Karpas-422 (cell line): Measurements from ENCODE around the gene CNTNAP2. TPM values are rescaled to one million over a fixed set of nuclear protein-coding genes. Genes with fewer than 3 reads are reported as not detected.

Source experiments
- DNase-seq: peaks from one replicate; pipeline ENCODE4 v3.0.0-alpha.2; 2015
- H2AFZ ChIP-seq: fragments of 200-600 bp; sonication (generic); 2 replicates; pipeline ENCODE4 v1.6.1; 2014; ENCODE audit warnings: antibody characterized with exemption, low read length, mixed read lengths
- H3K27ac ChIP-seq: fragments of 200-600 bp; sonication (generic); 2 replicates; pipeline ENCODE4 v1.5.1; 2014; ENCODE audit warnings: mild to moderate bottlenecking, low read length, moderate library complexity
- H3K27me3 ChIP-seq: fragments of 200-600 bp; sonication (generic); 2 replicates; pipeline ENCODE4 v1.6.1; 2014; ENCODE audit warnings: low read length, mixed read lengths
- H3K36me3 ChIP-seq: fragments of 200-600 bp; sonication (generic); 2 replicates; pipeline ENCODE4 v1.6.1; 2014; ENCODE audit warnings: low read length, mixed read lengths; ENCODE audit not compliant: insufficient read depth
- H3K4me1 ChIP-seq: fragments of 200-600 bp; sonication (generic); 2 replicates; pipeline ENCODE4 v1.6.1; 2014; ENCODE audit warnings: mild to moderate bottlenecking, low read length, mixed read lengths
- H3K4me2 ChIP-seq: fragments of 200-600 bp; sonication (generic); 2 replicates; pipeline ENCODE4 v1.6.1; 2014; ENCODE audit warnings: low read length, low read depth, mild to moderate bottlenecking; ENCODE audit not compliant: poor library complexity, severe bottlenecking
- H3K4me3 ChIP-seq: fragments of 200-600 bp; sonication (generic); 2 replicates; pipeline ENCODE4 v1.5.1; 2014; ENCODE audit warnings: mild to moderate bottlenecking, antibody characterized with exemption, low read length, mixed read lengths
- H3K79me2 ChIP-seq: fragments of 200-600 bp; sonication (generic); 2 replicates; pipeline ENCODE4 v1.6.1; 2014; ENCODE audit warnings: mild to moderate bottlenecking, low read length, mixed read lengths
- H3K9ac ChIP-seq: fragments of 200-600 bp; sonication (generic); 2 replicates; pipeline ENCODE4 v1.6.0; 2014; ENCODE audit warnings: low read length
- H3K9me2 ChIP-seq: fragments of 200-600 bp; sonication (generic), shearing (Covaris generic); replicated peaks from 2 replicates; pipeline ENCODE4 v1.6.0; 2014; ENCODE audit warnings: mild to moderate bottlenecking, low read length, moderate library complexity; ENCODE audit not compliant: insufficient read depth
- H3K9me3 ChIP-seq: fragments of 300-700, 200-600 bp; sonication (generic); 2 replicates; pipeline ENCODE4 v1.6.1; 2014; ENCODE audit warnings: low read length, mixed read lengths
- H4K20me1 ChIP-seq: fragments of 200-600 bp; sonication (generic); 2 replicates; pipeline ENCODE4 v1.6.1; 2014; ENCODE audit warnings: mild to moderate bottlenecking, antibody characterized with exemption, low read length, low read depth; ENCODE audit not compliant: insufficient read depth
- total RNA-seq: library from RNA; depleted of rRNA; stranded (reverse); fragments of >200 nt; shearing (Covaris generic); gene quantifications from 2 replicates; pipeline ENCODE4 v1.2.3, GENCODE V29; 2014; ENCODE audit warnings: low replicate concordance

CNTNAP2 gene
- total RNA-seq, 1 experiment from 2014 or later: not detected

DNA sequence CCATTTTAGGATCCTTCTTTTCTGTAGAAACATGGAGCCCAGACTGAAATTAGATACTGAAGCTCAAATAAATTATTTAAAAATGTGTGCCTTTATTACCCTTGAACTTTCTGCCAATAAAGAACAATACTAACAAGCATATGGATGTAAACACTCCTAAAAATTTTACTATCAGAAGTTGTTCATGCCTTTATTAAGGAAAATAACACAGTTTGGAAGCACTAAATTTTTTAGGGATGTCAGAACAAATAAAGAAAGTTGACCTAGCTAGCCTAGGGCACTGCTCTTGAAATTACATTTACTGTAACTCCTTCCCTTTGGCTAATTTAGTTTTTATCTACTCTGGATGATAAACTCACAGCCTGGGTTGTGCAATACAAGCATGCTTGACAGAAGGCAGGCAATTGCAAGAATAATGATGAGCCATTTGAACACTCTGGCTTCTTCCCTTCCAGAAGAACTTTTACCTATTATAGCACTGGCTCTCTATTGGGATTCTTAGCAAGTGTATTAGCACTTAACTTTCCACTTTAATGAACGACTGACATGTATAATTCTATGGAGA, 2122.2 kb downstream of the CNTNAP2 start:
- Histone ChIP-seq H3K36me3 (no peaks in the 10 kb centered on the region), H3K9me3 (no peaks in the 10 kb centered on the region), H3K9me2 (no peaks in the 10 kb centered on the region), H3K27me3 (no peaks in the 10 kb centered on the region), H2AFZ (no peak overlapping the region), H3K4me1 (peaks cover 6% of the 10 kb centered on the region), H3K27ac (no peak overlapping the region), H3K4me2 (no peak overlapping the region), H4K20me1 (no peaks in the 10 kb centered on the region), H3K4me3 (no peak overlapping the region), H3K9ac (no peak overlapping the region), H3K79me2 (no peaks in the 10 kb centered on the region)
- DNase-seq: no peak

DNA sequence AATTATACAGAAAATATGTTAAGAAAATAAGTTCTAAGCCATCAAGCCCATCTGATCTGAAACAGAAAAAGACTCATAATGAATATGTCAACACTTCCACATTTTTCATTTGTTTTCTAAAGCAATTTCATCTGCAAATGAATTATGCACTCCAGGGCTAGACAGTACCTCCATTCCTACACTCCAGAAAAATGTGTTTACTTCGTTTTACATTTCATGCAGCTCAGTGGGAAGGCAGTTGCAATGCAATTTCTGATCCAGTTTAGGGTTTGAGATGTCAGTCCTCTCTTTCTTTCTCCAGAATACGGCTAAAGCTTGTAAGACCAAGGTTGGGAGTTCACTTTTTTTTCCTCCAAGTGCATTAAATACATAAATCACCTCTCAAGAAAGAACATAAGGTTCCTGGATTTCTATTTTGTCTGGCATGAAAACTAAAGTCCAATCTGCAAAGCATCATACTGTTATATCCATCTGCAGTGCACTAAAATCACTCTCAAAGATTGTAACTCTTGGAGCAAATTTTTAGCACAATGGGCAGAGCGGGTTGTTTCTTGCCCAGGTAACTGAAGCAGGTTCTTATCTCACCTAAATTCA, 2125.2 kb downstream of the CNTNAP2 start:
- no peak overlapping the region for H3K4me3 ChIP-seq
- H4K20me1 ChIP-seq: no peaks in the 10 kb centered on the region
- H3K4me1 ChIP-seq: peaks cover 6% of the 10 kb centered on the region
- no peaks in the 10 kb centered on the region for H3K9me3 ChIP-seq
- H3K36me3 ChIP-seq: no peaks in the 10 kb centered on the region
- no peak overlapping the region for H3K27ac ChIP-seq
- H3K9me2 ChIP-seq: no peaks in the 10 kb centered on the region
- no peak overlapping the region for H3K9ac ChIP-seq
- no peak overlapping the region for H3K4me2 ChIP-seq
- no peak for DNase-seq
- H2AFZ ChIP-seq: no peak overlapping the region
- no peaks in the 10 kb centered on the region for H3K27me3 ChIP-seq
- no peaks in the 10 kb centered on the region for H3K79me2 ChIP-seq

DNA sequence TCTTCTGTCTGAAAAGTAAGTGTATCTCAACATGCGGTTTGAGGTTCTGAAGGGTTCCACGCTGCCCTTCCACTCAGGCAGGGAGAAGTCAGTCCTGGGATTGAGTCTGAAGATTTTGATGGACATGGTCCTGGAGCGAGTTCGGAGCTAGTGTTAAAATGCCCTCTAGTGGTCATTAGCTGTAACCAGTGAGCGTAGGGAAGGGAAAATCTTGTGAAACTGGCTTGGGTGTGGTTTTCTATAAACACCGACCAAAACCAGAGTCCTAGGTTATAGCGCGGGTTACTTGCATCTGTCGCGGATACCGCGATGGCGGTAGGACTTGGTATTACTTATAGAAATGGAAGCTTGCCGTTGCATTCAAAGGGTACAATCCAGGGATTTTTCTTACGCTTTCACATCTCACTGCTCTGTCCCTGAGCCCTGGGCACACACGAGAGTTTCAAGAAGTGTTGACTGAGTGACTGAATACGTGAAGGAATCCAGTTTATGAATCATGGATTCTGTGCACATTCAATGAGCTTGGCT, 2125.8 kb downstream of the CNTNAP2 start:
- Histone ChIP-seq H3K4me1 (peaks cover 6% of the 10 kb centered on the region), H4K20me1 (no peaks in the 10 kb centered on the region), H2AFZ (no peak overlapping the region), H3K9me3 (no peaks in the 10 kb centered on the region), H3K4me2 (no peak overlapping the region), H3K27me3 (no peaks in the 10 kb centered on the region), H3K9me2 (no peaks in the 10 kb centered on the region), H3K4me3 (no peak overlapping the region; the same call in 1 of the 2 replicates), H3K36me3 (no peaks in the 10 kb centered on the region), H3K9ac (no peak overlapping the region), H3K79me2 (no peaks in the 10 kb centered on the region), H3K27ac (no peak overlapping the region)
- DNase-seq: peak; percentile 80

DNA sequence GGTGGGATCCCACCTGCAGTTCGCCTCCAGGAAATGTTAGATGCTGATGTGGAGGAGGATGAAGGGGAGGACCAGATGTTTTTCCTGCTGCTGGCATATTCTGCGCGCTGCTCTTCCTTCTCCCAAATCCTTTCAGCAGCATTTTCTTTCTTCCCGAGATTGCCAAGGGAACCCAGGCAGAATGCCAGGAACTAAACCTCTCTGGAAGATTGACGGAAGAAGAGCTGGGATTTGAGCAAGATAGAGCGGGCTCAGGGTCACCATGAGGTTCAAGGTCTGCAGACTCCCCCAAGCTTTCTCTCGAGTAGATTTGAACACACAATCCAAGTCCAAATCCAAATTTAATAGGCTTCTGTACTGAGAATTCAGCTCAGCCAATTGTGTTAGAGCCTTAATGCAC, 2128.8 kb downstream of the CNTNAP2 start:
- no peaks in the 10 kb centered on the region for H3K27me3 ChIP-seq
- no peak overlapping the region for H3K4me3 ChIP-seq
- H3K9me2 ChIP-seq: no peaks in the 10 kb centered on the region
- H3K9ac ChIP-seq: no peak overlapping the region
- H2AFZ ChIP-seq: no peak overlapping the region
- H4K20me1 ChIP-seq: no peaks in the 10 kb centered on the region
- H3K4me2 ChIP-seq: no peak overlapping the region
- no peak for DNase-seq
- no peaks in the 10 kb centered on the region for H3K9me3 ChIP-seq
- H3K4me1 ChIP-seq: peaks cover 6% of the 10 kb centered on the region
- H3K36me3 ChIP-seq: no peaks in the 10 kb centered on the region
- no peaks in the 10 kb centered on the region for H3K79me2 ChIP-seq
- H3K27ac ChIP-seq: no peak overlapping the region

DNA sequence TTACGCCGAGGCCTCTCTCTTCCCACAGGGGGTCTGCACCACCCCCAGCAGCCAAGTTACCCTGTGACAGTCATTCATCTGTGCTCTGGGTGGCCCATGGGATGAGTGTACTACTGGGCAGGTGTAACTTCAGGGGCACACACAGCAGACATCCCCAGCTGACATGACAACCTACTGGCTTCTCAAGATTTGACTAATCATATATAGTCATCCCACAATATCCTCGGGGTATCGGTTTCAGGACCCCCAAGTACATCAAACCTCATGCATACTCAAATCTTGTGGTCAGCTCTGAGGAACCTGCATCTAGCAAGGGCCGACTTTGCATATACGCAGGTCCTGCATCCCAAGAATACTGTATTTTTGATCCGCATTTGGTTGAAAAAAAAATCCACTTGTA, 2137.0 kb downstream of the CNTNAP2 start:
- Histone ChIP-seq H3K4me3 (peak overlapping the region; percentile 40; the same call in 1 of the 2 replicates), H2AFZ (no peak overlapping the region), H4K20me1 (no peaks in the 10 kb centered on the region), H3K9ac (no peak overlapping the region), H3K4me2 (peak overlapping the region; percentile 59), H3K9me3 (no peaks in the 10 kb centered on the region), H3K79me2 (no peaks in the 10 kb centered on the region), H3K27ac (no peak overlapping the region), H3K9me2 (no peaks in the 10 kb centered on the region), H3K27me3 (0 out of 2 replicates have a peak, but pooled peaks cover 4% of the 10 kb centered on the region), H3K36me3 (no peaks in the 10 kb centered on the region), H3K4me1 (peaks cover 16% of the 10 kb centered on the region)
- peak; percentile 53 for DNase-seq

DNA sequence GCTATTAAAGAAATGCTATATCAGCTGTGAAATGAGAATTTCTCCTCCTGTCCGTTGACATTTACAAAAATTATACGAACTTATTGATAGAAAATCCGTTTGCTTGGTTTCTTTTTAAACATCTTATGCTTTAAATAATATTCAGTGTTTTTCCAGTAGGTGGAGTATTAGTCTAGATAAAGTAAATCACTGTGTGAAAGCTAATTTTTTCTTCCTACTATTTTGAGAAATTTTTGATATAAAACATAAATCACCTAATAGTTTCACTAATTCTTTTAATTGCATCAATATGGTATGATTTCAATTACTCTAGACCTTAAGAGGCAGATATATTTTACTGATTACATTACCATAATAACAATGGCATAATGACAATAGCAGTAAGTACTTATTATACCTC, 2138.7 kb downstream of the CNTNAP2 start:
- 0 out of 2 replicates have a peak, but pooled peaks cover 4% of the 10 kb centered on the region for H3K27me3 ChIP-seq
- no peak overlapping the region for H3K4me3 ChIP-seq
- H3K4me1 ChIP-seq: peaks cover 16% of the 10 kb centered on the region
- H3K9me3 ChIP-seq: no peaks in the 10 kb centered on the region
- H3K36me3 ChIP-seq: no peaks in the 10 kb centered on the region
- H3K9me2 ChIP-seq: no peaks in the 10 kb centered on the region
- no peak overlapping the region for H2AFZ ChIP-seq
- peak; percentile 46 for DNase-seq
- no peak overlapping the region for H3K4me2 ChIP-seq
- no peak overlapping the region for H3K27ac ChIP-seq
- no peak overlapping the region for H3K9ac ChIP-seq
- H3K79me2 ChIP-seq: no peaks in the 10 kb centered on the region
- no peaks in the 10 kb centered on the region for H4K20me1 ChIP-seq

DNA sequence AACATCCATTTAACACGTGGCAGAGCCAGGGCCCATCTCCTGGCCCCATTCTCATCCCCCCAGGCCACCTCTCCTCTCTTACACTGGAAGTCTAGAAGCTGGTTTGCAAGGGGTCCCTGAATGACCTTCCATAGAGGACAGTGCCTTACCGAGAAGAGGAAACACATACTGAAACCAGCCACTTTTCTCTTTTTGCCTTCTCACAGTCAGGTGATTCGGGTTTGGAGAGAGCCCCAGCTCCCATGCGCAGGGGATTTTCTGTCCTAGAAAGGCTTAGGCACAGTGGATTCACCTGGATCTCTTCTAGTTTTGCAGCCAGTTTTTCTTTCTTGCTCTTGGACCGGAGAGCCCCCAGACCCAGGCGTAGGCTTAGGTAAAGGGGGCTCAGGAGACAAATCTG, 2139.8 kb downstream of the CNTNAP2 start:
- DNase-seq: no peak
- no peaks in the 10 kb centered on the region for H3K79me2 ChIP-seq

DNA sequence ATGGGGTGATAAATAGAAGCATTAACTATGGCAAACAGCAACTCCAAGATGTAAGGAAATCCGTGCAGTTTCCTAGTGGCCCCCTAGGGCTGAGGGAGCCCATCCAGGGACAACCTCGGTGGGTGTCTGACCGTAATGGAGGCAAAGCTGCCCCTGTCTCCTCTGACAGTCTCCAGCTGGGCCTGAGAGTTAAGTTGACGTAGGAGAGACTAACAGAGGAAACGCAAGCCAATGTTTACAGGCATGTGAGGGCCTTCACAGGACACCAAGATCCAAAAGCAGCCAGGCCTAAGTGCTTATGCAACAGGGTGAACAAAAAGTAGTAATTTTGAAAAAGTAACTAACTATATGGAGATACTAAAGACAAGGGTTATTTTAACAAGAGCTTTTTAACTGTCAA, 2144.0 kb downstream of the CNTNAP2 start:
- no peak overlapping the region for H3K4me2 ChIP-seq
- no peaks in the 10 kb centered on the region for H3K4me1 ChIP-seq
- no peak overlapping the region for H3K9ac ChIP-seq
- H3K4me3 ChIP-seq: no peak overlapping the region
- no peaks in the 10 kb centered on the region for H3K79me2 ChIP-seq
- no peaks in the 10 kb centered on the region for H3K36me3 ChIP-seq
- H4K20me1 ChIP-seq: no peaks in the 10 kb centered on the region
- no peak overlapping the region for H3K27ac ChIP-seq
- DNase-seq: no peak
- H2AFZ ChIP-seq: no peak overlapping the region
- no peaks in the 10 kb centered on the region for H3K9me3 ChIP-seq
- H3K27me3 ChIP-seq: no peaks in the 10 kb centered on the region
- no peaks in the 10 kb centered on the region for H3K9me2 ChIP-seq

More for the DNA sequence above, 2139.8 kb downstream of the CNTNAP2 start:
- Histone ChIP-seq H3K4me2 (no peak overlapping the region), H3K9me2 (no peaks in the 10 kb centered on the region), H4K20me1 (no peaks in the 10 kb centered on the region), H3K9ac (no peak overlapping the region), H3K36me3 (no peaks in the 10 kb centered on the region), H3K4me3 (no peak overlapping the region), H3K27ac (no peak overlapping the region), H3K9me3 (no peaks in the 10 kb centered on the region), H3K4me1 (peaks cover 16% of the 10 kb centered on the region), H2AFZ (no peak overlapping the region), H3K27me3 (0 out of 2 replicates have a peak, but pooled peaks cover 4% of the 10 kb centered on the region)
